GM18517 (cell line): ENCODE data around the gene PDPK1.
A peak's percentile ranks its signal among the peaks of the same experiment; 100 is the strongest.

Source experiments
- ATAC-seq: cut with Tn5 transposase; IDR thresholded peaks from one replicate; pipeline ENCODE4 v1.9.1; 2021; ENCODE audit warnings: mild to moderate bottlenecking, moderate library complexity; ENCODE audit not compliant: unreplicated experiment

Gene PDPK1

GRCh38 chr16:2507052-2507659, 30.7 kb upstream of the PDPK1 start:
- peak; percentile 60 for ATAC-seq

- ATAC-seq: no peak
These were observed 30.2 kb upstream of the PDPK1 start for GRCh38 chr16:2507665-2508064.

DNA sequence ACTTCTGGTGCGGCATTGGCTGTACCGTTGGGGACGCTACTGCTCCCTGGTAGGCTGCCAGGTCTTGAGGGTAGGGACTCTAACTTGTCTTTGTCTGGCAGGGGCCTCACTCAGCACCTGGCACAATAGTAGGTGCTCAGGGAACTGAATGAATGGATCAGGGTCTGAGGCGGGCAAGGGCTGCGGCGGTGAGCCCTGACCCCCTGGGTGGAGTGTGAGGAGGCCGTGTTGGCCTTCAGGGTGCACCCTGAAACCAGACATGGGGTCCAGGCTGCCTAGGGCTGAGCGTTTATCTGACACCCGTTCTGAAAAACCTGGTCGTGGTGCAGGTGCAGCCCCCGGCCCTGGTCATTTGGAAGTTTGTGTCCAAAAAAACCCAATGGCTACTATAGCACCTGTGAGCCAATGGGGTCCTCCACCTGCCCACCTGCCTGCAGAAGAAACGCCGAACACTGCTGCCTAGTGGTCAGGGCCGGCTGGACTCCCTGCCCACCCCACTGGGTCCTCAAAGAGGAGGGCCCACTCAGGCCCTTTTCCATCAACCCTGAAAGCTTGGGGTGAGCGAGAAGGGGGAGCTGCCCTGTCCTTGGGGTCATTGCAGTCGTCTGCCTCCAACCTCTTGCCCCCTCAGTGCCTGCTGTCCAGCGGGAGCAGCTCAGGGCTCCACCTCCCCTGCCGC, 29.0 kb upstream of the PDPK1 start:
- ATAC-seq: no peak

- ATAC-seq: no peak
These were observed 26.6 kb upstream of the PDPK1 start for GRCh38 chr16:2511128-2511800.

DNA sequence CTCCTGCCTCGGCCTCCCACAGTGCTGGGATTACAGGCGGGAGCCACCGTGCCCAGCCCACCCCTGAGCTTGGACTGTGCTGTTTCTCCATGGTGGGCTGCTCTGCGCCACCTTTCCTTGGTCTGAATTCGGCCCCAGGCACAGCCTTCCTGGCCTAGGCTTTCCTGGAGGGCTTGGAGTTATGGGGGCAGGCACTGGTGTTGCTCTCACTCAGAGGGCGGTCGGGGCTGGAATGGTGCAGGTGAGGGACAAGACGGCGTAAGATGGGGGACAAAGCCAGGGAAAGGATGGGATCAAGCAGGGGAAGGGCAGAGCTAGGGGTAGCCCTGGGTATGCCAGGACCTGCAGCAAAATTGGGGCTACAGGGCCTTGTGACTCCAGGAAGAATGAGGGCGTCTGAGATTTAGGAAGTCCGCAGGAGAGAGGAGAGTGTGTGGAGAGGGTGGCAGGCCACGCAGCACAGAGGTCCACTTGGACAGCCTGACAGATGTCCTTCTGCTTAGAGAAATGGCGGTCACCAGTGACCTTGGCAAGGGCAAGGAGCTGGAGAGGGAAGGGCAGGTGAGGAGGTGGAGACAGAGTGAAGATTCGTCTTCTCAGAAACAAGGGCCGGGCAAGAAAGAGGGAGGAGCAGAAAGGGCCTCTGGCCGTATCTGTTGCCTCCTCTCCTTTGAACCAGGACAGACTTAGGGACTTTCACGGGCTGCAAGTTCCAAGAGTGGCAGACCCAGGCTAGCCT, 25.7 kb upstream of the PDPK1 start:
- ATAC-seq: no peak

DNA sequence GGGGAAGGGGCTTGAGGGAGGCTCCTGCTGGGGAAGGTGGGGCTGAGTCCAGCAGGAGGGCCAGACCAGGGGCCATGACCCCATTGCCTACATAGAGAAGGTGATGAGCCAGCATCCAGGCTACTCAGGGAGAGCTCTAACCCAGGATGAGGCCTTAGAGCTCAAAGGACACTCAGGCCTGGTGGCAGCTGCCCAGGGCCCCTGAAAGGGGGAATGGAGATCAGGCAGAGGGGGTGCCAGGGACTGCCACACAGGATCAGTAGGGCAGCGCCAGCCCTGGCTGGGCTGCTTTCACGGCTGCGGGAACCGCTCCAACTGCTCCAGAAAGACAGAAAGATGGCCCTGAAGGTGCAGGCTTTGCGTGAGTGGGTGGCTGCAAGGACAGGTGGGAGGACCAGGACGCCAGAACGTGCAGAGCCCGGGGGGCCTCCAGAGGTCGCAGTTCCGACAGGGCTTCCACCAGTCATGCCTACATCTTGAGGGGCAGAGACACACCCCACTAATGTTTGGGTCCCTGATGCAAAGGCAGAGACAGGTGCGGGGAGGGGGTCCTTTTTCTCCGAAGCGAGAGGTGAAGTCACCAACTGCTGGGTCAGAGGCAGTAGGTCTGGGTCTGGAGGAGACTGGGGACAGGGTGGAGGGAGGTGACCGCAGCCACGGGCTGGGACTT, 25.0 kb upstream of the PDPK1 start:
- no peak for ATAC-seq

DNA sequence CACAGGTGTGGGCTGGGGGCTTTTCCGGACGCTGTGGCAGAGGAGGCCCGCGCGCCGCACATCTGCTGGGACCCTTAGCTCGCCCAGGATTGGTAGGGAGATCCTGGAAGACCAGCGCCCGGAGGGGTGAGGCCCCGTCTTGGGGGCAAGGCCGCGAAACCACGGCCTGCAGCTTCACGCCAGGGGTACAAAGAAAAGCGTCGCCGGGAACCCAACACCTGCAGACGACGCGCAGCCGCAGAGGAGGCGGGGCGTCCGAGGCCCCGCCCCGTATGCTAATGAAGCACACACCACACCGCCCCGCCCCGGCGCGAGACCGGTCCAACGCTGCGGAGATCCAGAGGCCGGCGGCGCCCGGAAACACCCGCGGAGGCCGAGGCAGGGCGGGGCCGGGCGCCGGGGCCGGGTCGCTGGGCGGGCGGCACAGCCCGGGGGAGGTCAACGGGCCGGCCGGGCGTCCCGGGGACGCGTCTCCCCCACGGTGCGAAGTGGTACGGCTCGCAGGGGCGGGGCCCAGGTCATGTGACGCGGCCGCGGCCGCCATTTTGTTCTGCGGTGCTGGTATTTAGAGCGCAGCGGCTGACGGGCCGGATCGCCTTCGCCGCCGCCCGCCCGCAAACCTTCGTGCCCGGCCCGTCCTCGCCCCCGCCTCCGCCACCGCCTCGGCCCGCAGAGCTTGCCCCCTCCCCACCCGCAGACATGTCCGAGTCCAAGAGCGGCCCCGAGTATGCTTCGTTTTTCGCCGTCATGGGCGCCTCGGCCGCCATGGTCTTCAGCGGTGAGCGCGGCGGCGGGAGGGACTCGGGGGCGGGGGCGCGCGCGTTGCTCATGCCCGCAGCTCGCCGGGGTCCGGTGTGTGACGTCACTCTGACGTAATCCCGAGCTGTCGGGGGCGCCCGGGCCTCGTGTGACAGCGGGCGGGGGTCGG, 24.2 kb upstream of the PDPK1 start, which contains the start of gene ATP6V0C:
ATP6V0C (plus strand) TSS at position 548 of the 928 bp plus-strand sequence; CDS start at position 700, 152 bp downstream.
- peak; percentile 64 for ATAC-seq

- ATAC-seq: no peak
These were observed 23.3 kb upstream of the PDPK1 start for GRCh38 chr16:2514333-2515179.

- no peak for ATAC-seq
These were observed 22.5 kb upstream of the PDPK1 start for GRCh38 chr16:2515180-2515851.

GRCh38 chr16:2516391-2517240, 21.2 kb upstream of the PDPK1 start:
- no peak for ATAC-seq

DNA sequence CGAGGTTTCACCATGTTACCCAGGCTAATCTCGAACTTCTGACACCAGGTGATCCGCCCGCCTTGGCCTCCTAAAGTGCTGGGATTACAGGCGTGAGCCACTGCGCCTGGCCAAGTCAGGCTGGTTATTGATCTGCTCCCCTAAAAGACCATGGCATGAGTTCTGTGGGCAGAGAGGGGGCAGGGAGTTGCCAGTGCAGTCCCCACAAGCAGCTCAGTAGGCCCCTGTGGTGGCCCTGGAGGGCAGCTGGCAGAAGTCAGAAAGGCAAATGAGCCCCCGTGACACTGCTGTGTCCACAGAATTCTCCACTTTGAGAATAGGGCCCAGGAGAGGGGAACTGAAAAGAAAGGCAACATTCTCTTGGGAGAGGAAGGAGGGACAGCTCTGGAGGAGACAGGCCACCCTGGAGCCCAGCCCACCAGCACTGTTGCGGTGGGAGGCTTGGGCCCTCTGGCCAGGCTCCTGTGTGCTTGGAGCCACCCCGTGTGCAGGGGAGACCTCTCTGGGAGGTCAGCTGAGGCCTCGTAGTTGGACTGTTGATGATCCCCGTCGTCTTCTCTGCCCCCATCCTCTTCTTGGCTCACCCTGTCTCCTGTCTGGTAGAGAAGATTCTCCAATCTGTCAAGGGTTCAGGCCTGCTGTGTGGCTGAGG, 19.7 kb upstream of the PDPK1 start:
- no peak for ATAC-seq

DNA sequence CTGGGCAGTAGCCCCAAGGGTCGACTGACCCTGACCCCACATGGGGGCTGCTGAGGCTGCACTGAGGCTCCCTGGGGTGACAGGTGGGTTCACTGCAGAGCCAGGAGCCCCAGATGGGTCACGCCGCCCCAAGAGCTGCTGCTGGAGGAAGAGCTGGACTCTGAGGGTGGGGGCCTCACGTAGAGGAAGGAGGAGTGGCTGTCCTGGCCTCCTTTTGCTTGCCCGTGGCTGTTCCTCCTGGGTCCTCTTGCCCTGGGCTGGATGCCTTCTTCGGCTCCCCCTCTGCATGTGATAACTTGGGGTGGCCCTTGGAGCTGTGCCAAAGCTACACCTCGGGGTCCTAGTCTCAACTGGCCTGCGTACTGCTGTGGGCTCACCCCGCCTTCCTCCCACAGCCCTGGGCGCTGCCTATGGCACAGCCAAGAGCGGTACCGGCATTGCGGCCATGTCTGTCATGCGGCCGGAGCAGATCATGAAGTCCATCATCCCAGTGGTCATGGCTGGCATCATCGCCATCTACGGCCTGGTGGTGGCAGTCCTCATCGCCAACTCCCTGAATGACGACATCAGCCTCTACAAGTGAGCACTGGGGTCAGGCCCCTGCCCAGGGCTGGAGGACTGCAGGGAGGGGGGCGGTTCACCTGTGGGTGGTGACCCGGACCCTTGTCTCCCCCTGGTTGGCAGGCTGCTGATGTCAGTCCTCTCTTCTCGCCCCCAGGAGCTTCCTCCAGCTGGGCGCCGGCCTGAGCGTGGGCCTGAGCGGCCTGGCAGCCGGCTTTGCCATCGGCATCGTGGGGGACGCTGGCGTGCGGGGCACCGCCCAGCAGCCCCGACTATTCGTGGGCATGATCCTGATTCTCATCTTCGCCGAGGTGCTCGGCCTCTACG, 18.8 kb upstream of the PDPK1 start:
- ATAC-seq: no peak

DNA sequence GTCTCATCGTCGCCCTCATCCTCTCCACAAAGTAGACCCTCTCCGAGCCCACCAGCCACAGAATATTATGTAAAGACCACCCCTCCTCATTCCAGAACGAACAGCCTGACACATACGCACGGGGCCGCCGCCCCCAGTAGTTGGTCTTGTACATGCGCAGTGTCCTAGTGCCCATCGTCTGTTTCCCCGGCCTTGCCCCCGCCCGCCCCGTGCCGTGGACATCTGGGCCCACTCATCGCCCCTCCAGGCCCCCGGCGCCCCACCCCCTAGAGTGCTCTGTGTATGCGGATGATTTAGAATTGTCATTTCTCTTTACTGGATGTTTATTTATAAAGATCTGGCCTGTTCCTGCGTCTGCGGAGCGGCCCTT, 18.1 kb upstream of the PDPK1 start:
- no peak for ATAC-seq

GRCh38 chr16:2520097-2520783, 17.6 kb upstream of the PDPK1 start, which contains the start of gene AMDHD2:
Gene AMDHD2, plus strand, starts transcription at chr16:2520371. Its CDS starts 88 bp downstream, at chr16:2520459.
- peak; percentile 47 for ATAC-seq

DNA sequence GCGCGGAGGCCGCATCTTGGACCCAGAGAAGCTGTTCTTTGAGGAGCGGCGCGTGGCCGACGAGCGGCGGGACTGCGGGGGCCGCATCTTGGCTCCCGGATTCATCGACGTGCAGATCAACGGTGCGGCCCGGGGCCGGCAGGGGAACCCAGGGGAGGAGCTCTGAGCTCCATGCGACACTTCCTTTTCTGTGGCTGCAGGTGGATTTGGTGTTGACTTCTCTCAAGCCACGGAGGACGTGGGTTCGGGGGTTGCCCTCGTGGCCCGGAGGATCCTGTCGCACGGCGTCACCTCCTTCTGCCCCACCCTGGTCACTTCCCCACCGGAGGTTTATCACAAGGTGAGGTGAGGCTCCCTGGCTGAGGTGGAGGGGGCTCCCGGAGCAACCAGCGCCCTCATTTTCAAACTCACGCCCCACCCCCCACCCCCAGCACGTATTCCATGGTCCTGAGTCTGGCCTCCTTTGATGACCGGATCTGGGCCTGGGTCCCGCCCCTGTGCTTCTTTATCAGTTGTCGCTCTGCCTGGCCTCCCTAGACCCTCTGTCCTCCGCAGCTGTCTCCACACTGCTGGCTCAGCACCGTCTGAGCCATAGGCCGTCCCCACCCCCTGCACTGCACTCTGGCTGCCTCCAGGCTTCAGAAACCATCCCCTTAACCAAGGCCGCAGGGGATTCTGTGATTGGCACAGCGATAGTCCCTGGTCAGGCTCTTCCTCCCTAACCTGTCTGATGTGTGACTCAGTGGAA, 16.9 kb upstream of the PDPK1 start:
- no peak for ATAC-seq
